ENCODE measurements around the gene ADAM12.

DNA sequence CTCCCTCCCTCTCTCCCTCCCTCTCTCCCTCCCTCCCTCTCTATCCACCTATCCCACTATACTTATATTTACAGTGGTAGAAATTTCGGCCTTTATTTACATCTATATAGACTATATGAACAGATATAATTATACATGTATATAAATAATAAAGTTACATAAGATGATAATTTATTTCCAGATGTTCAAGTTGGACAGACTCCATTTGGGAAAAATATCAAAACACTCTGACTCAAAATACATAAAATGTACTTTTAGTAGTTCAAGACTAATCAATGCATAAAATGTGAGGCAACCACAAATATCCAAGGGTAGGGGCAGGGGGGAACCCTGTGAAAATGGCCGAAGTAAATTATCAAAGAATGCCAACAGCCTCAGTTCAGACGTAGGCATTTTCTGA is 288.9 kb downstream of the ADAM12 start:
- TF ChIP-seq, protein P1, sequence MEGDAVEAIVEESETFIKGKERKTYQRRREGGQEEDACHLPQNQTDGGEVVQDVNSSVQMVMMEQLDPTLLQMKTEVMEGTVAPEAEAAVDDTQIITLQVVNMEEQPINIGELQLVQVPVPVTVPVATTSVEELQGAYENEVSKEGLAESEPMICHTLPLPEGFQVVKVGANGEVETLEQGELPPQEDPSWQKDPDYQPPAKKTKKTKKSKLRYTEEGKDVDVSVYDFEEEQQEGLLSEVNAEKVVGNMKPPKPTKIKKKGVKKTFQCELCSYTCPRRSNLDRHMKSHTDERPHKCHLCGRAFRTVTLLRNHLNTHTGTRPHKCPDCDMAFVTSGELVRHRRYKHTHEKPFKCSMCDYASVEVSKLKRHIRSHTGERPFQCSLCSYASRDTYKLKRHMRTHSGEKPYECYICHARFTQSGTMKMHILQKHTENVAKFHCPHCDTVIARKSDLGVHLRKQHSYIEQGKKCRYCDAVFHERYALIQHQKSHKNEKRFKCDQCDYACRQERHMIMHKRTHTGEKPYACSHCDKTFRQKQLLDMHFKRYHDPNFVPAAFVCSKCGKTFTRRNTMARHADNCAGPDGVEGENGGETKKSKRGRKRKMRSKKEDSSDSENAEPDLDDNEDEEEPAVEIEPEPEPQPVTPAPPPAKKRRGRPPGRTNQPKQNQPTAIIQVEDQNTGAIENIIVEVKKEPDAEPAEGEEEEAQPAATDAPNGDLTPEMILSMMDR (IDR thresholded peaks at IDR 0.05) = no peak
- no peak for TF ChIP-seq POLR2A (IDR thresholded peaks at IDR 0.05)
